Measurements from ENCODE around the gene SDE2. TPM values are rescaled to one million over a fixed set of nuclear protein-coding genes. Genes with fewer than 3 reads are reported as not detected.

Gene SDE2
- 25.2 and 28.1 TPM in 2 replicates for total RNA-seq

GRCh38 chr1:225999227-225999911 lies at the start of gene SDE2:
Gene SDE2, minus strand, starts transcription at chr1:225999343. Its CDS starts 31 bp downstream, at chr1:225999312.

GRCh38 chr1:225941187-225941941 lies 57.8 kb downstream of the SDE2 start, which contains the start of gene LEFTY2:
Gene LEFTY2, minus strand, starts transcription at chr1:225941220. Its CDS starts 80 bp downstream, at chr1:225941140.

Small RNA genes lying within 50 kb of the gene (small RNA-seq; reads per million reads assigned to genes)
- gene AL117348.1, result not detected
- not detected for gene NDUFA3P3

Other genes starting within 250 kb of the SDE2 start
- 360 and 445 TPM in 2 replicates for gene SRP9, start 221.5 kb downstream of the SDE2 start, total RNA-seq
- 17.2 and 19.7 TPM in 2 replicates for gene EPHX1, start 189.2 kb downstream of the SDE2 start, total RNA-seq
- gene TMEM63A, start 117.0 kb downstream of the SDE2 start, total RNA-seq, result 22.7 and 31.9 TPM in 2 replicates
- not detected in 2 replicates for gene LEFTY1, start 110.2 kb downstream of the SDE2 start, total RNA-seq
- gene PYCR2, start 75.1 kb downstream of the SDE2 start, total RNA-seq, result 31.9 and 40.5 TPM in 2 replicates
- 0.13 TPM in 1 of 2 replicates, not detected in the other for gene LEFTY2, start 58.1 kb downstream of the SDE2 start, total RNA-seq
- 241 and 295 TPM in 2 replicates for gene H3-3A, start 63.4 kb upstream of the SDE2 start, total RNA-seq
- 51.6 and 57.8 TPM in 2 replicates for gene ACBD3, start 187.4 kb upstream of the SDE2 start, total RNA-seq
- 0.13 and 0.14 TPM in 2 replicates for gene MIXL1, start 224.3 kb upstream of the SDE2 start, total RNA-seq